NCI-H1694 treated with DMSO at 0.1 percent for 48 hours (cell line): ENCODE data around the gene POLR2L.

Source experiments
- DNase-seq: peaks from one replicate; lab custom pipeline; 2025; lab: John Stamatoyannopoulos, UW

Gene POLR2L

GRCh38 chr11:838441-839279 lies 3.7 kb downstream of the POLR2L start:
- DNase-seq = no peak

GRCh38 chr11:837990-838307 lies 4.4 kb downstream of the POLR2L start:
- DNase-seq = no peak

GRCh38 chr11:837189-837989 lies 4.9 kb downstream of the POLR2L start:
- no peak for DNase-seq

- no peak for DNase-seq
Observed at GRCh38 chr11:836700-837099, 5.6 kb downstream of the POLR2L start.

DNA sequence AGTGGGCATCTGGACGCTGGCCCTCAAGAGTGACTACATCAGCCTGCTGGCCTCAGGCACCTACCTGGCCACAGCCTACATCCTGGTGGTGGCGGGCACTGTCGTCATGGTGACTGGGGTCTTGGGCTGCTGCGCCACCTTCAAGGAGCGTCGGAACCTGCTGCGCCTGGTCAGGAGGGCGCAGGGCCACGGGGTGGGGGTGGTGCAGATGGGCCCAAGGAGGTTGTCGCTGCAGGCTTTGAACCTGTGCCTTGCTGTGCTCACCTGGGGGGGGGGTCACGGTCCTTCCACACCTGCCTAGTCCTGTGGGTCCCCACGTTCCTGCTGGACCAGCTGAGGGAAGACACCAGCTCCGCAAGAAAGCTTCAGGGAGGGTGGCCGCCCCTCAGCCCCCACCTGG lies 6.1 kb downstream of the POLR2L start:
- no peak for DNase-seq

DNA sequence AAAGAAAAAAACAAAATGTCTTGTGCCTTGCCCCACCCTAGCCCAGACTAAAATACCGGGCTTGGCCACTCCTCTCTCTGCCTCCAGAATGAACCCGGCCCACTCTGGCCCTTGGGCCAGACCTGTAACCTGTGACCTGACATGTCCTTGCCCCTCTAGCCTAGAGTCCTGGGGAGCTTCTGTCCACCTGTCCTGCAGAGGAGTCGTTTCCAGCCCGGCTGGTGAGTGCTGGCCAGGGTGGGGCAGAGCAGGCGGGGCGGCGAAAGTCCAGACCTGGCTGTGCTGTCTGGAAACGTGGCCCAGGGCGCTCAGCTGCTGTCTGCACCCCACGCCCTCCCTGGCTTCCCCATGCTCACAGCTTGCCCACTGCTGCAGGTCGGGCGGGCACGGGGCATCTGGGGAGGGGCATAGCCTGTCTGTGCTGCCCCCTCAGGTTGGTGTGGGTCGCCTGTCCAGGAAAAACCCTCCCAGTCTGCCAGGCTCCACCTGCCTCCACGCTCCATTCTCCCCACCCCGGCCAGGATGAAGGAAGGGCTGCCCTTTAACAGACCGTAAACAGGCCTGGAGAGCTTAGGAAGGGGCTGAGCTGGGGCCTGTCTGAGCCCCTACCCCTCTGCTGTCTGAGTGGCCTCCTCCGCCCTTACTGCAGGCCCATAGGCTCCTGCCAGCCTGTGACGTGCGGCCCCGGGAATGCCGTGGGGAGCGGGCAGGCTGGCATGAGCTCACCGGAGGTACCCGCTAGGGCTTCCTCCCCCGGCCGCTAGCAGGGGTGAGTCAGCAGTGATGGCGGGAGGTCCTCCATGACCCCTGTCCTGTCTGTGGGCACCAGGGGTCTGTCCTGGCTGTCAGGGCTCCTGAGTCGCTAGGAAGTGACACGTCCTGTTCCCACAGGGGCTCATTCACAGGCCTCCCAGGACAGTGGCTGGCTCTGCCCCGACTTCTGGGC lies 7.7 kb downstream of the POLR2L start:
- DNase-seq = no peak

GRCh38 chr11:833849-834311 lies 8.4 kb downstream of the POLR2L start:
- DNase-seq = no peak

GRCh38 chr11:833114-833791 lies 9.1 kb downstream of the POLR2L start:
- DNase-seq = no peak

DNA sequence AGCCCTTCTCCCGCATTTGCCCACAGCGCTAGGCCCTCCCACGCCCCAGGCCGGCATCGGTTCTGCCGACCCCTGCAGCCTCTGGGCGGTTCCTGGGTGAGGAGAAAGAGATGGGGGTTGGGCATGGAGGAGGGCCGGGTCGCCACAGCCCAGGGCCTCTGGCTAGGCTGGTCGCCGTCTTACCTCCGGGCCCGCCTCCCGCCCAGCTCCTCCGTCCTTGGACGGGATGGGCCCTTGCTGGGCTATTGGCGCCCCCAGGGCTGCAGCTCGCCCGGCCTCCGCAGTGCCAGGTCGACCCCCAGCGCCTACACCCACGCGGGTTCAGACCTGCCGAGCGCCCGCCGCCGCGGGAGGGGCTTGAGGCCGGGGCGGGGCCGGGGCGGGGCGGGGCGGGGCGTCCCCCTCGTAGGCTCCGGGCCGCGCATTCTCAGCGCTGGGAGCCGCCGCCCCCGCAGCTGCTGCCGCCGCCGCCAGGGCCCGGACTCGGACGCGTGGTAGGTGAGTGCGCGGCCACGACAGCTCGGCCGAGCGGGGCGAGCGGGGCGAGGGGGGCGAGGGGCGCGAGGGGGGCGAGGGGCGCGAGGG lies 9.7 kb downstream of the POLR2L start, which contains the start of gene CD151:
Gene CD151, plus strand, starts transcription at position 424 of the 585 bp plus-strand sequence. CDS start 3,118 bp downstream, outside the sequence.
- peak; percentile 28 for DNase-seq

DNA sequence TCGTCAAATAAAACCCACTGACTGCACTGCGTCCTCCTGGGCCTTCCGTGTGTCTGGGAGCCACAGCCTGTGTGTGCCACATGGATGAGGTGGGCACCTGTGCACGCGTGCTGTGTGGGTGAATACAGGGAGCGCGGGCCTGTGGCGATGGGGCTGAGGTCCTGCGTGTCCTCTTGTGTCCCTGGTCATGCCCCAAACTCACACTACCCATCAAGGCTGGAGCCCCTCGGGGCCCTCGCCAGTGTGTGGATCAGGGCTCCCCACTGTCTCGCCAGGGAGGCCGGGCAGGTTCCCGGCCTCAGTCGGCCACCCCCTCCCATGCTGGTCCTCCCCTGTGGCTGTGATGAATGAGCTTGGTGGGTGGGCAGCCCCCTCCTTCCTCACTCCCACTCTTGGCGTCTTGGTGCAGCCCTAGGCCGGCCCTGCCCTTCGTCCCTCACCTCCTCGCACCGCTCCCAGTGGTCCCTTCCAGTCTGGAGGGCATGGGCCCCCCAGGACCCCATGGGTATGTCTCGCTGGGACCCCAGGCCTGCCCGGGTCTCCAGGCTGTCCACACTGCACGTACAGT lies 10.3 kb downstream of the POLR2L start:
- DNase-seq = no peak

GRCh38 chr11:831118-831864 lies 11.0 kb downstream of the POLR2L start:
- no peak for DNase-seq

DNA sequence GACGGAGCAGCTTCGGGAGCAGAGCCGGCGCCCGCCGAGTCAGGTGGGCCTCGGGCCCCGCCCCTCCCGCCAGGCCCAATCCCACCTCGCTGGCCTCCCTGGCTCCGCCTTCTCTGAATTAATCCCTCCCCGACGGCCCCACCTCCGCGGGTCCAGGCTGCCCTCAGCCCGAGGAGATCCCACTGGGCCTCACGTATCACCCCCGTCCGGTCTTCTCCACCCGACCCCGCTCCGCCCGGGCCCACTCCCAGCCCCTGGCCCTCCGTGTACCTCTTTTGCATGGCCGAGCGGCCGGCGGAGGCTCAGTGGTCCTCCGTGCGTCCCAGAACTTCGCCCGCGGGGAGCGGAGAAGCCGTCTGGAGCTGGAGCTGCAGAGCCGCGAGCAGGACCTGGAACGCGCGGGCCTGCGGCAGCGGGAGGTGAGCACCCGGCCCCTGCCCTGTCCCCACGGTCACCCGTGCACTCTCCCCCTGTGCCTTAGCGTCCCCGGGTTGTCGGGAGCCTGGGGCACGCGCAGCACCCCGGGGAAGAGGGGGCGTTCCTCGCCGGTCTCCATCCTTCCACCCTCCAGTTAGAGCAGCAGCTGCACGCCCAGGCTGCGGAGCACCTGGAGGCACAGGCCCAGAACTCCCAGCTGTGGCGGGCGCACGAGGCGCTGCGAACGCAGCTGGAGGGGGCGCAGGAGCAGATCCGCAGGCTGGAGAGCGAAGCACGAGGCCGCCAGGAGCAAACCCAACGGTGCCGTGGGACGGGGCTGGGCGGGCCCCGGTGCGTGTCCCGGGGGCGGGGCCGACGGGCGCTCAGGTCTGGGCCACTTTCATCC lies 11.8 kb downstream of the POLR2L start:
- DNase-seq = peak; percentile 50

DNA sequence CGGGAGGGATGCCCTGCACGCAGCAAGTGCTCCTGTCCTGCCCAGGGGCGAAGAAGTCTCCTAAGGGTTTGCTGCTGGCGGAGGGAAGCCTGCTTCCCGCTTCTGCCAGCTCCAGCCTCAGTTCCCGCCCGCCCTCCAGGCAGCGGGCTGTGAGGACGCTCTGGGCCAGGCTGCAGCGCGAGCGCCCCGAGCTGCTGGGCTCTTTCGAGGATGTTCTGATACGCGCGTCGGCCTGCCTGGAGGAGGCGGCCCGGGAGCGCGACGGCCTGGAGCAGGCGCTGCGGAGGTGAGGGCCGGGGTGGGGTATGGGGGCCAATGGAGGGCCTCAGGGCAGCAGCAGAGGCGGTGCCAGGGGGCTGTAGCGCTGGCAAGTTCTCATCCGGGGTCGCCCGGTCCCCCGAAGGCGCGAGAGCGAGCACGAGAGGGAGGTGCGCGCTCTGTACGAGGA lies 12.5 kb downstream of the POLR2L start:
- no peak for DNase-seq

- DNase-seq = no peak
Observed at GRCh38 chr11:829176-829846, 13.0 kb downstream of the POLR2L start.

DNA sequence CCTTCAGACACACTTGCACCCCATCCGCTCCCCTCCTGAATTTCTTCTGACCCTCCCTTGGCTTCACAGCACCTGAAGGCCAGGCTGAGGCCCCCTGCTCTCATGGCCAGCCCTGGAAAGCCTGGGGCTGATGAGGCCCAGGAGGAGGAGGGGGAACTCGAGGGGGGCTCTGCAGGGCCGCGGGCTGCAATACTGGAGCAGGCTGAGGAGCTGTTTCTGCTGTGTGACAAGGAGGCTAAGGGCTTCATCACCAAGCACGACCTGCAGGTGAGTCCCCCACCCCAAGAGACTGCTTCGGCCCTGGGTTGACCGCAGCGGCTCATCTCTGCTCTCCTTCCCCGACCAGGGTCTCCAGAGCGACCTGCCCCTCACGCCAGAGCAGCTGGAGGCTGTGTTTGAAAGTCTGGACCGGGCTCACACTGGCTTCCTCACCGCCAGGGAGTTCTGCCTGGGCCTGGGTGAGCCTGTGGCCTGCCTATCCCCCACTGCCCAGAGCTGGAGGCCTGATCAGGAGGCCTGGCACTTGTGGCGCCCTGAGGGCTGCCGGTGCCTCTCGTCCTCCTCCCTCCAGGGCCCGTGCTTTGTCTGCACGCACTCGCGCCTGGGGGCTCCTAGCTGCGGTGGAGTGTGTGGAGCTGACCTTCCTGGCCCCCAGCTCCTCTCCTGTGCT lies 13.7 kb downstream of the POLR2L start:
- DNase-seq = no peak

- DNase-seq = no peak
Observed at GRCh38 chr11:827897-828192, 14.5 kb downstream of the POLR2L start, which contains the start of gene CRACR2B. Gene CRACR2B (plus strand): TSS chr11:827919. CDS start chr11:828608, 689 bp downstream.

DNA sequence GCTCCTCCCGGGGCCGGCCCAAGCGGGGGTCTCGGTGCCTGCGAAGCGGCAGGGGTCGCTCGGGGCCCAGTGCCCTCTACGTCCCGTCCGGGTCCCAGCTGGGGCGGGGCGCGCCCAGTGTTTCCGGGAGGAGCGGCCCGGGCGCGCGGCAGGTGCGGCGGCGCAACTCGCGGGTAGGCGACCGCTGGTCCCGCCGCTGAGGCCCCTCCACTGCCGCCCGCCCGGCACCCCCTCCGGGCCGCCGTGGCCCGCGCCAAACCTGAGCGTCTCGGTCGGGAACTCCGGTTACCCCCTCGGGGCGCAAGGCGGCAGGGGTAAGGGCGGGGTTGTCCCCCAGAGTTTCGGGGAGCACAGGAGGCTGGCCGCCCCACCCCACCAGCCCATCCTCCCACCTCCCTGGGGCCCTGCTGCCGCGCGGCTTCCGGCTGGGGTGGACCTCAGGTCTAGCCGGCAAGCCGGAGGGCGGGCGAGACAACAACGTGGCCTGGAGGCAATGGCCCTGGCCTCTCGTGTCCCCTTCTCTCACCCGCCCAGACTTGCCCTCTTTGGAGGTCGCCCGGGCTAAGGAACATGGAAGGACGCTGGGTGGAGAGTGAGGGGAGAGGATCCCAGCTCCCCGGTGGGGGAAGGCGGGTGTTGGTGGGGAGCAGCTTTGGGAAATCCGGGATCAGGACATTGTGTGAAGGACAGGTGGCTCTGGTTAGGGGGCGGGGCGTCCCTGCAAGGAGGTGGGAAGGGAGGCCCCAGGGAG lies 15.0 kb downstream of the POLR2L start:
- no peak for DNase-seq
